Adipocyte (in vitro differentiated cells): ENCODE data around the gene EEF1A2.

Experiments used
- DNase-seq: peaks from one replicate; pipeline ENCODE4 v3.0.0-alpha.2; 2015; ENCODE audit warnings: low read depth
- H3K27me3 ChIP-seq: replicated peaks from 2 replicates; pipeline ENCODE4 v1.7.0; 2013; ENCODE audit warnings: mild to moderate bottlenecking, low read length, moderate library complexity; ENCODE audit not compliant: control insufficient read depth, insufficient read depth
- H3K36me3 ChIP-seq: 2 replicates; pipeline ENCODE4 v1.7.0; 2013; ENCODE audit warnings: low read length, mild to moderate bottlenecking, moderate library complexity; ENCODE audit not compliant: control insufficient read depth, insufficient read depth, severe bottlenecking
- H3K4me1 ChIP-seq: 2 replicates; pipeline ENCODE4 v1.7.0; 2013; ENCODE audit warnings: mild to moderate bottlenecking, low read length, moderate library complexity; ENCODE audit not compliant: control insufficient read depth, insufficient read depth
- H3K4me3 ChIP-seq: 2 replicates; pipeline ENCODE4 v1.7.0; 2013; ENCODE audit warnings: mild to moderate bottlenecking, low read length, moderate library complexity
- H3K9ac ChIP-seq: 2 replicates; pipeline ENCODE4 v1.7.0; 2013; ENCODE audit warnings: mild to moderate bottlenecking, low read length, moderate library complexity
- H3K9me3 ChIP-seq: 2 replicates; pipeline ENCODE4 v1.7.0; 2013; ENCODE audit warnings: mild to moderate bottlenecking, low read length, moderate library complexity; ENCODE audit not compliant: control insufficient read depth

The EEF1A2 gene

DNA sequence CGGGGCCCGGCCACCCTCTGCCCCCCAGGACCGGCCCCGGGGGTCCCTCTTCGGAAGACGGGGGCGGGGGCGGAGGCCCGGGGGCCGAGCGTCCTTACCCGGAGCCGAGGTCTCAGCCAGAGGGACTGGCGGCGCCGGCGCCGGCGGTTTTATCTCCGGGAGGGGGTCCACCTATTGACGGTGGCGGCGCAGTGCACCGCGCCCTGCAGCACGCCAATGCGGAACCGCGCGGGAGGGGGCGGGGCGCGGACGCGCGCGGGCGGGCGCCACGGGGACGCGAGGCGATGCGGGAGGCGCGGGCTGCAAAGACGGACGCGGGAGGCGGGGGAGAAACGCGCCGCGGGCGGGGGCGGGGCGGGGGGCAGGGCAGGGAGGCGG is at the start of gene EEF1A2:
Gene EEF1A2 (minus strand): TSS at position 124 of the 378 bp plus-strand sequence. CDS start 1,320 bp downstream, outside the sequence.
- DNase-seq: peak; percentile 61
- Histone ChIP-seq H3K36me3 (no peaks in the 10 kb centered on the region), H3K9me3 (no peaks in the 10 kb centered on the region), H3K27me3 (peaks cover 39% of the 10 kb centered on the region), H3K4me3 (no peak within 1 kb of the TSS), H3K4me1 (no peaks in the 10 kb centered on the region), H3K9ac (no peak within 1 kb of the TSS)

DNA sequence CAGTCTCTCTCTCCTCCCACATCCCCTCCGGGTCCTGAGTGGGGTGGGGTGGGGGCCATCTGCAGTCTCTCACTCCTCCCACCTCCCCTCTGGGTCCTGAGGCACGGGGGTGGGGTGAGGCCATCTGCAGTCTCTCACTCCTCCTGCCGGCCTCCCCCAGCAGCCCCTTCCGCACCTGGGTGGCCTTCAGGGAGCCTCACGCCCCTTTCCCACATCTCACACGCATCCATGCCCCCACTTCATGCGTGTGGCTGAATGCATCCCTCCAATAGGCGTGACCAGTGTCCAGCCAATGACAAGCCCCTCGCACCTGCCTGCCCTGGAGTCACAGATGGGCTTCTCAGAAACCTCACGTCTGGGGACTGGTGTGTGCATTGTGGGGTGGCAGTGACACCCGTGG is 49.7 kb upstream of the EEF1A2 start:
- no peak for DNase-seq
- H3K9me3 ChIP-seq: no peaks in the 10 kb centered on the region
- no peaks in the 10 kb centered on the region for H3K36me3 ChIP-seq
- no peak overlapping the region for H3K9ac ChIP-seq
- peaks cover 8% of the 10 kb centered on the region for H3K4me1 ChIP-seq
- H3K27me3 ChIP-seq: peaks cover 24% of the 10 kb centered on the region
- no peak overlapping the region for H3K4me3 ChIP-seq

DNA sequence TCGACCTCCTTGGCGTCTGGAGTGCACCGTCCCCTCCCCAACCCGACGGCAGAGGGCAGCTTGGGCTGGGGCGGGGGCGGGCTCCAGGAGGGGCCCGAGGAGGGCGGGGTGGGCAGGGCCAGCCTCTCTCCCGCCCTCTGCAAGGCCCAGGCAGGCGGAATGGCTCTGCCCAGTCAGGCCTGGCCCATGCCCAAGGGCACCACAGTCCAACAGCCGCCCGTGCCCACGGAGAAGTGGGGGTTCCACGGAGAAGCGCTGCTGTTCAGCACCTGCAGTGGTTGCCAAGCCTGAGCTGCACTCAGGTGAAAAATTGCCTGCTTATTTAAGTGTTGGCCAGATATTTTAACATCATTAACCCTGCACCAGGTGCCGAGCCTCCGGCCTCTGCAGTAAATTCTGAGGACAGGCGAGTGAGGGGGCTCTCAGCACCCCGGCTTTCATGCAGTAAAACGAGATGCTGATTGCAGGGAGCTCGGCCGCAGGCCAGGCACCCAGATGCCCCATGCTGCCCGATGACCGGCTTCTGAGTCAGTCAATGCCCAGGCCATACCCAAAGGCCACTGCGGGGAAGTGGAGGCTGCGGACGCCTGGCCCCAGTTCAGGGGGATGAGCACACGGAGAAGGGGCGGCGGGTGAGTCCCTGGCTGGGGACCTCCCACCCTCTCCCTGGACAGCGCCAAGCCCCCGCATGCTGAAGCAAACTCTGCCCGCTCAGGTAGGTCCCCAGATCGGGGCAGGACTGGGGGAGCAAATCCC is 49.0 kb upstream of the EEF1A2 start, which contains the start of gene SRMS:
Gene SRMS (minus strand): TSS at position 25 of the 756 bp plus-strand sequence. CDS start 286 bp downstream, outside the sequence.
- Histone ChIP-seq H3K4me3 (no peak within 1 kb of the TSS), H3K4me1 (peaks cover 8% of the 10 kb centered on the region), H3K9me3 (no peaks in the 10 kb centered on the region), H3K36me3 (no peaks in the 10 kb centered on the region), H3K9ac (no peak within 1 kb of the TSS), H3K27me3 (peaks cover 24% of the 10 kb centered on the region)
- no peak for DNase-seq

DNA sequence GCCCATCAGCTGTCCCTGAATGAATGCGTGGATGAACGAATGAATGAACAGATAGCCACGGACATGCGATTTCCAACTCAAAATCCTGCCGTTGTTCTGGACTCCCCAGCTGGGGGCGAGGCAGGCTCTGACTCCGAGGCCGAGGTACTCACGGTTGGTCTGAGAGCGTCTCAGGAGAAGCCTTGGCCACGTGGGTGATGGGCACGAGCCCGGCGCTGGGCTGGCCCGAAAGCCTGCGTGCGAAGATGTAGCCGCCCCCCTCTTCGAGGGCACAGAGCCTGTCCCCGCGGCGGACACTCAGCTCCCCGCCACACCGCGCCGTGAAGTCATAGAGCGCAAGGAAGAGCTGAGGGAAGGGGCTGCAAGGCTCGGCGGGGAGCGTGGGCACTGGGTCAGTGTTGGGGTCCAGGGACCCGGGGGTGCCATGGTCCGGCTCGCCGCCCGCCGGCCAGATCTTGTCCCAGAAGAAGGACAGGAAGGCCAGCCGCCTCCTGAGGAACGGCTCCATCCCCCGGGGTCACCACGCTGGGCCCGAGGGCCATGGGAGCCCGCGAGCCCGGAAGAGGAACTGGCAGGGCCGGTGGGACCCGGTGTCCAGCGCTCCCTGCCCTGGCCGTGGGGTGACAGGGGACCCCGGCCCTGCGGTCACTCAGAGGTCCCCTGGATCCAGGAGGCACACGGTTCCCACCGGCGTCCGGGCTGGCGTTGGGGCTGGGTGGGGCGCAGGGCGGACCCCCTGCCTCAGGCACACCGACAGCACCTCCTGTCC is 48.3 kb upstream of the EEF1A2 start:
- no peaks in the 10 kb centered on the region for H3K9me3 ChIP-seq
- DNase-seq: no peak
- H3K9ac ChIP-seq: no peak overlapping the region
- no peak overlapping the region for H3K4me3 ChIP-seq
- H3K36me3 ChIP-seq: no peaks in the 10 kb centered on the region
- H3K27me3 ChIP-seq: peaks cover 24% of the 10 kb centered on the region
- H3K4me1 ChIP-seq: peaks cover 8% of the 10 kb centered on the region

DNA sequence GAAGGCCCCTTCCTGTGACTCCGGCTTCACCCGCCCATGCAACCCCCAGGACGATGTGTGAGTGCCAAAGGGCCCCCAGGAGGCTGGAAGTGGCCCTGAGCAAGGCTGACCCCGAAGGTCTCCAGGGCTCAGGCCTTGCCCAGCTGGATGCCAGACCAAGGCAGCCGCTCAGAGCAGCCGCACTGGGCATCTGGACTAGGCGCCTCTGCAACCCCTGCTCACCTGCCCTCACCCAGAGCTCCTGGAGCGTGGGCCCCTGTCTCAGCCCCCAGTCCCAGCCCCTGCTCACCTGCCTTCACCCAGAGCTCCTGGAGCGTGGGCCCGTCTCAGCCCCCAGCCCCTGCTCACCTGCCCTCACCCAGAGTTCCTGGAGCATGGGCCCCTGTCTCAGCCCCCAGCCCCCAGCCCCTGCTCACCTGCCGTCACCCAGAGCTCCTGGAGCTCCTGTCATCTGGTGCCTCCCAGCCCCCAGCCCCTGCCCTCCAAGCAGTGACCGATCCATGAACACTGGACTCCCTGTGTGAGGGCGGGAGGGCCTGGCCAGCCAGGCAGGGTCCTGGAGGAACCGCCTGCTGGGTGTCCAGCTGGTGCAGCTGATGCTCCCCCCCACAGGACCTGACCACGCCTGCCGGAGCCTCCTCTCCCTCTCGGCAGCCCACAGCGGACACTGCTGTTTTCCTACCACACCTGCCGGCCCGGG is 47.5 kb upstream of the EEF1A2 start:
- peaks cover 8% of the 10 kb centered on the region for H3K4me1 ChIP-seq
- no peak overlapping the region for H3K9ac ChIP-seq
- H3K27me3 ChIP-seq: peaks cover 26% of the 10 kb centered on the region
- DNase-seq: no peak
- H3K4me3 ChIP-seq: no peak overlapping the region
- H3K36me3 ChIP-seq: no peaks in the 10 kb centered on the region
- no peaks in the 10 kb centered on the region for H3K9me3 ChIP-seq

DNA sequence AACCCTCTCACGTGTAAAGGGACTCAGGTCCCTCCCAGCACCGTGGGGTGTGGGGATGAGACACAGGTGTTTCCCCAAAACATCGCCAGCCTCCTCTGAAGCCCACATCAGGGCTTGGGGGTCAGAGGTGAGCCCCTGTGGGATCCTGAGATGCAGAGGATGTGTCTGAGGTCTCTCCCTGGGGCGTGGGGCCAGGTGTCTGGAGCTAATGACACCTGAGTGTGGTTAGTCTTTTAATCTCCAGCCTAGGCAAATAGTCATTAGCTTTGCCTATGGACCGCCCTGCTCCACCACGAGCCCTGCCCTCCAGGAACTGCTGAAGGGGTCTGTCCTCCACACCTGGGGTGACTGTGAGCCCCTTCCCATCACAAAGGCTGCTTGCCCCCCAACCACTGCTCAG is 46.9 kb upstream of the EEF1A2 start:
- H3K27me3 ChIP-seq: peaks cover 26% of the 10 kb centered on the region
- peaks cover 3% of the 10 kb centered on the region for H3K4me1 ChIP-seq
- DNase-seq: no peak
- H3K9me3 ChIP-seq: no peaks in the 10 kb centered on the region
- no peak overlapping the region for H3K4me3 ChIP-seq
- no peaks in the 10 kb centered on the region for H3K36me3 ChIP-seq
- H3K9ac ChIP-seq: no peak overlapping the region

DNA sequence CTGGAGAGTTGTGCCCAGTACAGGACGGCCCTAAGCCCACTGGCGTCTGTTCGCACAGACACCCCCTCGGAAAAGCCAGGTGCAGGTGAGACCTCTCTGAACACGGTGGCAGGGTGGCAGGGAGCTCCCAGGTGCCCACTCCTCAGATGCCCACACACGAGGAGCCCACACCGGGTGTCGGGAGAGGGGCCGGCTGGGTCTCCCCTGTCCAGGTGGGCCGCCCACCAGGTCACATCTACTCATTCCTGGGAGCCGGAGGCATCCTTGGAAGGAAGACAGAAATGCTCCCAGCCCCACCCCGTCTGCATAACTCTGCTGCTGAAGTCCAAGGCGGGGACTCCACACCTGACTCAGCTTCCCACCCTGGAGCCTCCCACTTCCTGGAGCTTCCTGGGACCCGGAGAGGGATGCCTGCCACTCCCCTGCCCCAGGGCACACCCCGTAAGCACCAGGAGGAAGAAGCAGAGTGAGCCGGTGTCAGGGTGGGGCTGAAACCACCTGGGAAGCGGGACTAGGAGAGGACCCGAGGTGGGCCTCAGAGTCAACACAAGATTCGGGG is 46.2 kb upstream of the EEF1A2 start:
- DNase-seq: no peak
- Histone ChIP-seq H3K9ac (no peak overlapping the region), H3K27me3 (peaks cover 26% of the 10 kb centered on the region), H3K4me1 (no peaks in the 10 kb centered on the region), H3K9me3 (no peaks in the 10 kb centered on the region), H3K36me3 (no peaks in the 10 kb centered on the region), H3K4me3 (no peak overlapping the region)

DNA sequence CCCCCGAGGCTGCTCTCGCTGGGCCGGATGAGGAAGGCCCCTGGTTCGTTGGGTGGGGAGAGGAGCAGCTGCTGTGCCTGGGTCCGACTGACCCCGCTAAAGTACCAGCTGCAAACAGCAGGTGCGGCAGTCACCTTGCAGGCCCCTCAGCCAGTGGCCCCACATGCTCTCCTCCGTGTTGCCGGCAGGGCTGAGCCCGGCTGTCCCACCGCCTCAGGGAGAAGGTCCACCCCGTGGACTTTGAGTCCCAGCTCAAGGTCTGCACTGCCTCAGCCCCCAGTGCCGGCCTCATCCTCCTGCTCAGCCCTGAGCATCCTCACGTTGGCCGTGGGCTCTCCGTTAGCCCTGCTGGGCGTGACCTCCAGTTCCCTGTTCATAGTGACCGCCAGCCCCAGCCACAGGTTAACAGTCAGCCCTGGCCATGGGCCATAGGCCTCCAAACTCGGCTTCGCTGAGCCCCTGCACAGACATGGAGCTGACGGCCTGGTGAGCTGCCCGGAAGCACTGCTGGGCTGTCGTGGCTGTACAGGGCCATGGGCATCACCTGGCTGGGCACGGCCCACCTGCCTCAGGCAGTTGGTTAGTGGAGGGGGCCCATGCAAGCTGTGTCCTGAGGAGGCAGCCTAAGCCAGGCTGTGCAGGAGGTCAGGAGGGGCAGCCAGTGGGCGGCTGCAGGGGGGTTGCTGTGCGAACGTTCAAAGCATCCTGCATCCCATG is 45.5 kb upstream of the EEF1A2 start:
- no peak overlapping the region for H3K4me3 ChIP-seq
- H3K9ac ChIP-seq: no peak overlapping the region
- H3K36me3 ChIP-seq: no peaks in the 10 kb centered on the region
- H3K27me3 ChIP-seq: peaks cover 30% of the 10 kb centered on the region
- DNase-seq: no peak
- H3K9me3 ChIP-seq: no peaks in the 10 kb centered on the region
- H3K4me1 ChIP-seq: no peaks in the 10 kb centered on the region

DNA sequence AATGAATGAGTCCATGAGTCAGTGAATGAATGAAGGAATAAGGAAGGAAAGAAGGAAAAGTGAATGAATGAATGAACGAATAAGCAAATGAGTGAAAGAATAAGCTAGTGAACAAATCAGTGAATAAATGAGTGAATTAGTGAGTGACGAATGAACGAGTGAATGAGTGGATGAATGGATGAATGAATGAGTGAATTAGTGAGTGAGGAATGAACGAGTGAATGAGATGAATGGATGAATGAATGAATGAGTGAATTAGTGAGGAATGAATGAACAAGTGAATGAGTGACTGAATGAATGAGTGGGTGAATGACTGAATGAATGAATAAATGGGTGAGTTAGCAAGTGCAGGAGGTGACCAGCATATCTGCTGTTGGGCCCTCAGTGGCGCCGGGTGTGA is 44.9 kb upstream of the EEF1A2 start:
- no peak for DNase-seq
- Histone ChIP-seq H3K4me3 (no peak overlapping the region), H3K9ac (no peak overlapping the region), H3K9me3 (no peaks in the 10 kb centered on the region), H3K4me1 (no peaks in the 10 kb centered on the region), H3K36me3 (no peaks in the 10 kb centered on the region), H3K27me3 (peaks cover 29% of the 10 kb centered on the region)

DNA sequence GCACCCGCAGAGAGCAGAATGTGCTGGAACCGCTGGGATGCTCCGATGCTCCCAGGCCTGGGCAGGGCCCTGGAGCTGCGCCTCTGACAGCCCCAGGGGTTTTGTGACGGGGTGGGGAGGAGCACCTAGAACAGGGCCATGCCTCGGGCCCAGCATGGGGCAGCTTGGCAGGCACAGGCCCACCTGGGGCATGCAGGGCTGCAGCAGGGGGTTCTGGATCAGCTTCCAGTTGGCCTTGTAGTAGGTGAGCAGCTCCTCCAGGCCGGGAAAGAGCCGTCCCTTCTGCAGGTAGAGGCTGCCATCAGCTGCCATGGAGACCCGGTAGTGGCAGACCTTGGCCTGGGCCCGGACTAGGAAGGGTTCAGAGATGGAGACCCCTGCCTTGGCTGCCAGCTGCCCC is 44.2 kb upstream of the EEF1A2 start:
- Histone ChIP-seq H3K4me3 (no peak overlapping the region), H3K9ac (no peak overlapping the region), H3K36me3 (no peaks in the 10 kb centered on the region), H3K27me3 (peaks cover 26% of the 10 kb centered on the region), H3K9me3 (no peaks in the 10 kb centered on the region), H3K4me1 (no peaks in the 10 kb centered on the region)
- no peak for DNase-seq
